OCI-LY1 (cell line): ENCODE results near the gene TECPR2.

Source experiments
- CTCF ChIP-seq: fragments of 200-600 bp; sonication (generic), shearing (Covaris generic); IDR thresholded peaks from 2 replicates; pipeline ENCODE4 v1.5.1; 2017; ENCODE audit warnings: mild to moderate bottlenecking, antibody characterized with exemption, low read length, moderate library complexity, mixed read lengths
- EZH2 ChIP-seq: fragments of 200-600 bp; sonication (generic), shearing (Covaris generic); IDR thresholded peaks from 2 replicates; pipeline ENCODE4 v1.8.0; 2017; ENCODE audit warnings: borderline replicate concordance, mixed run types, mild to moderate bottlenecking, antibody characterized with exemption, low read length, moderate library complexity, mixed read lengths

- TF ChIP-seq EZH2: no peak
- no peak for TF ChIP-seq CTCF
Observed at GRCh38 chr14:102325791-102326345, 36.9 kb upstream of the TECPR2 start.
